ENCODE results near the gene MPV17L2.
"Not testable (repeated sequence)": the region's sequence is repeated elsewhere in the genome, so short reads cannot be mapped to it uniquely, and the experiment has no call there.

MPV17L2 gene

GRCh38 chr19:18192673-18193387, at the start of gene MPV17L2:
TSS of gene MPV17L2 (plus strand) at chr19:18193218. CDS start at chr19:18193282, 64 bp downstream.
- peak; percentile 99 to 100 for DNase-seq

- no peak for DNase-seq
These were observed 49.1 kb upstream of the MPV17L2 start for GRCh38 chr19:18143902-18144301.

DNA sequence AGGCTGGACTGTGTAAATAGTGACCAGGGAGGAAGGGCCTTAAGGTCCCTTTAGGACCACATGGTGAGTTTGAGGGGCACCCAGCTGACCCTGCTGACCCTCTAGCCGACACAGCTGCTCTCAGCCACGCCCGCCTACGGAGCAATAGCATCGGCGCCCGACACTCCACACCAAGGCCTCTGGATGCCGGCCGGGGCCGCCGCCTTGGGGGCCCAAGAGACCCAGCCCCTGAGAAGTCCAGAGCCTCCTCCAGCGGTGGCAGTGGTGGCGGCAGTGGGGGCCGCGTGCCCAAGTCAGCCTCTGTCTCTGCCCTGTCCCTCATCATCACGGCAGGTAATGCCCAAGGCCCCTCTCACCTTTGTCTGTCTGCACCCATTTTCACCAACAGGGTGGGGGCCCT, 48.7 kb upstream of the MPV17L2 start:
- DNase-seq = no peak

- no peak for DNase-seq
These were observed 48.1 kb upstream of the MPV17L2 start for GRCh38 chr19:18144906-18145305.

DNA sequence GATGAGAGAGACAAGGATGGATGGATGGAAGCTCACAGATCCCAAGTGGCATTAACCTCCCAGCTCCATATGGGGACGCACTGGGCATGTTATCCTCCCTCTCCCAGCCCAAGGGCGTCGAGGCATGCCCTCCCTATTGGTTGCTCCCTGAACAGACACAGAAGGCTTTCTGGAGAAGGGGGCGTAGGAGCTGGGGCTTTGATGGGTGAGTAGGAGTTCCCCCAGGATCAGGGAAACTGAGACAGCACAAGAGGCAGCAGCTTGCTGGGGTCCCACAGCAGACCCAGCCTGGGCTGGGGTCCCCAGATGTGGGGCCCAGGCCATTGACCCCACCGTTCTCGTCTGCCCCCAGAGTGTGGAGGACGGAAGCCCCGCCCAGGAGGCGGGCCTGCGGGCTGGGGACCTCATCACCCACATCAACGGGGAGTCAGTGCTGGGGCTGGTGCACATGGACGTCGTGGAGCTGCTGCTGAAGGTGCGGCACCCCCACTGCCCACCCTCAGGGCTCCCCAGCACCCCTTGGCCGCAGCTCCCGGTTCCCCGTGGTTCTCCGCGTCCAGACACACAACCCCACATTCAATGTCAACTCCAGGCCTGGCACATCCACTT, 47.5 kb upstream of the MPV17L2 start:
- DNase-seq = no peak

GRCh38 chr19:18147396-18147795, 45.6 kb upstream of the MPV17L2 start:
- DNase-seq = no peak

DNA sequence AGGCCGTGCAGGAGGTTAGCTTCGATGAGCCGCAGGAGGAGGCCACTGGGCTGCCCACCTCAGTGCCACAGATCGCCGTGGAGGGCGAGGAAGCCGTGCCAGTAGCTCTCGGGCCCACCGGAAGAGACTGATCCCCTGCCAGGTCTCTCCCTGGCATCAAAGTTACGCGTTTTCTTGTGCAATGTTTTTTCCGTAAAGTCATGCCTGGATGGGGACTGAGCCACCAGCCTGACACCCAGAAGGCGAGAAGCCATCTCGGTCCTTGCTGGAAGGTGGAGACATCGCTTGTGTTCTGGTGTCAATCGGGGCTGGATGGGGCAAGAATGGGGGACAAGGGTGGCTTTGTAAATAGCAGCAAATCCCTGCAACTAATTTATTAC, 43.4 kb upstream of the MPV17L2 start:
- DNase-seq = no peak

- DNase-seq = no peak
These were observed 42.0 kb upstream of the MPV17L2 start for GRCh38 chr19:18150776-18151624.

GRCh38 chr19:18152442-18152816, 40.6 kb upstream of the MPV17L2 start:
- DNase-seq = peak; percentile 98 to 100

- peak; percentile 97 to 100 for DNase-seq
These were observed 40.0 kb upstream of the MPV17L2 start, which contains the start of gene PIK3R2 for GRCh38 chr19:18152817-18153555. TSS of gene PIK3R2 (plus strand) at chr19:18153163. CDS start at chr19:18155880, 2,717 bp downstream.

DNA sequence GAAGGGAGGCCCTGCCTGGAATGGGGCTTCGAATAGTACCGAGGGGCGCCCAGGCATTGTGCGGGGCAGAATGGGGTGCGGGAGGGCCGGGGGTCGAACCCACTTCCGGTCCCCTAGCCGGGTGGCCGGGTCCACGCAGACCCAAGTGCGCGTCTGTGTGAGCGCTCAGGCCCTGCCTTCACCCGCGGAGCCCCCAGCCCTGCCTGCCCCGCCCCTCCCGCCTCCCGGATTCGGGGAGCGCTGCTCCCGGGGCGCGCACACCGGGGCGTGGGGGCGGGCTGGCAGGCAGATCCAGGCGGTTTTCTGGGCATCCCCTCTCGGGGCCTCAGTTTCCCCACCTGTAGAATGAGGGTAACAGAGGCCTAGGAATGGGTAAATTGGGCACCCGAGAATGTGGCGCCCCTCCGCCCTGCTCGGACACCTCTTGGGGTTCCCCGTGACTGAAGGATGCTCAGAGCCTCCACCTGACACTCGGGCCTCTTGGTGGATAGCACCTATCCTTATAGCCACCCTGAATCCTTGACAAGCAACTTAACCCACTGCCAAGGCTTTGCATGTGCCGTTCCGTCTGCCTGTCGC, 39.4 kb upstream of the MPV17L2 start:
- no peak for DNase-seq

DNA sequence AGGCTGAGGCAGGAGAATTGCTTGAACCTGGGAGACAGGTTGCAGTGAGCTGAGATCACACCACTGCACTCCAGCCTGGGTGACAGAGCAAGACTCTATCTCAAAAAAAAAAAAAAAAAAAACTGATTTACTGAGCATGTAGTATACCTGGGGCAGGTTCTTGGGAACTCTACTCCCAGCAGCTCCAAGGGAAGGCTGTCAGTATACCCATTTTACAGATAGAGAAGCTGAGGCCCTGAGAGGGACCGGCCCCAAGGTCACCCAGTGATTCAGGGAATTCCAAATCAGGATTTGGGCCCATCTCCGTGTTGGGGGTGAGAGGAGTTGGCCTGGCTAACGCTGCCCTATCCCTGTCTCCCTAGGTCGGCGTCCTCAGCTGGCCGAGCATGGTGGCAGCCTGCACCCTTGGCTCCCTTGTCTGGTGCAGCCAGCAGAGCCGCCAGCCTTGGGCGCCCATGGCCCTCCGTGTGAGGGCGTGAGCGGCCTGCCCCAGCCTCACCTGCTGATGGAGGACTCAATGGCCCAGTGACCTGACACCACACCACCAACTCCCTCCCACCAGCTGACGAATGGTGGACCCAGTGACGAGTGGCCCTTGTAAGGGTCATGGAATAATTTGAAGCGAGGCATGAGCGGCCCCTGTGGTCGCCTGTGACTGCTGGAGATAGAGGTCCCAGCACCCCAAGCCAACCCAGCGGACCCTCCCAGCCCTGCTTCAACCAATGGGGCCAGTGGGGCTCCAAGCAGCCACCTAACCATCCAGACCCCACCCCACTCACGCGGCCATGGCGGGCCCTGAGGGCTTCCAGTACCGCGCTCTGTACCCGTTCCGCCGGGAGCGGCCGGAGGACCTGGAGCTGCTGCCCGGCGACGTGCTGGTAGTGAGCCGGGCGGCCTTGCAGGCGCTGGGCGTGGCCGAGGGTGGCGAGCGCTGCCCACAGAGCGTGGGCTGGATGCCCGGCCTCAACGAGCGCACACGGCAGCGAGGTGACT, 37.6 kb upstream of the MPV17L2 start:
- no peak for DNase-seq

GRCh38 chr19:18156268-18156667, 36.8 kb upstream of the MPV17L2 start:
- no peak for DNase-seq

GRCh38 chr19:18156841-18157464, 36.1 kb upstream of the MPV17L2 start:
- DNase-seq = no peak

DNA sequence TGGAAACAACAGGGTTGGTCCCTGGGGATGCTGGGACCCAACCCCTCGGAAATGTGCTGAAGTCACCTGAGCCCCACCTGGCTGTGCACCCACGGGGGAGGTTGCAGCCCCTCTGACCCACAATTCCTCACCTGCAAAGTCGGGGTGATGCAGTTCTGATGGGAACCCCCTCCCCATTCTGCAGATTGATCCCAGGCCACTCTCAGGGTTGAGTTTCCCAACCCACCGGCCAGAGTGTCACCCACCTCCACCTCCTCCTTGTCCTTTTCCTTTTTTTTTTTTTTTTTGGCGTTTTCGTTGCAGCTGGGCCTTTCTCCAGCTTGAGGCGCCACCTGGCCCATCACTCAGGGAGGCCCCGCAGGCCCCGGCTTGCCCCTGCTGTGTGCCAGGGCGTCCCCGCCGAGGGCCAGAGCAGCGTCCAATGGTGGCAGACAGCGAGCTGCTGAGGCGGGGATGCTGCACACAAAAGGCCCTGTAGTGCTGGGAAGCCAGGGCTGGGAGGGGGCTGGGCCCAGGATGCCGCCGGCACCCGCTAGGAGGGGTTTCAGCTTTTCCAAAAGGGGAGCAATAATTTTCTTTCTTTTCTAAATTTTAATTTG, 35.5 kb upstream of the MPV17L2 start:
- no peak for DNase-seq

GRCh38 chr19:18158467-18158866, 34.6 kb upstream of the MPV17L2 start:
- DNase-seq = no peak

DNA sequence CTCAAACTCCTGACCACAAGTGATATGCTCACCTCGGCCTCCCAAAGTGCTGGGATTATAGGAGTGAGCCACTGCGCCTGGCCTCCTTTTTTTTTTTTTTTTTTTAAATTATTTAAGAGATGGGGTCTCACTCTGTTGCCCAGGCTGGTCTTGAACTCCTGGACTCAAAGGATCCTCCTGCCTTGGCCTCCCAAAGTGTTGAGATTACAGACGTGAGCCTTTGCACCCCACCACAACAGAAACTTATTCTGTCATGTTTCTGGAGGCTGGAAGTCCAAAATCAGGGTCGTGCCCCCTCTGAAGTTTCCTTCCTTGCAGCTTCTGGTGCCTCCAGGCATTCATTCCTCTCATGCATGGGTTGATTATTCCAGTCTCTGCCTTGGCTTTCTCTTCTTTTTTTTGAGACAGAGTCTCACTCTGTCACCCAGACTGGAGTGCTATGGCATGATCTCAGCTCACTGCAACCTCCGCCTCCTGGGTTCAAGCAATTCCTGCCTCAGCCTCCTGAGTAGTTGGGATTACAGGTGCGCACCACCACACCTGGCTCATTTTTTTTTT, 33.9 kb upstream of the MPV17L2 start:
- DNase-seq = not testable (repeated sequence)

GRCh38 chr19:18159810-18160209, 33.2 kb upstream of the MPV17L2 start:
- no peak for DNase-seq

GRCh38 chr19:18160493-18160970, 32.5 kb upstream of the MPV17L2 start:
- DNase-seq = no peak

Measured in inflammatory macrophage treated with lipopolysaccharide for 1 hour (primary cell).